HG02884 (cell line): Measurements from ENCODE around the gene ZBTB46.
"Not testable (repeated sequence)": the region's sequence is repeated elsewhere in the genome, so short reads cannot be mapped to it uniquely, and the experiment has no call there.

Source experiments
- ATAC-seq: cut with Tn5 transposase; IDR thresholded peaks from one replicate; pipeline ENCODE4 v1.9.1; 2021; ENCODE audit warnings: mild to moderate bottlenecking, moderate library complexity; ENCODE audit not compliant: unreplicated experiment

ZBTB46 gene

DNA sequence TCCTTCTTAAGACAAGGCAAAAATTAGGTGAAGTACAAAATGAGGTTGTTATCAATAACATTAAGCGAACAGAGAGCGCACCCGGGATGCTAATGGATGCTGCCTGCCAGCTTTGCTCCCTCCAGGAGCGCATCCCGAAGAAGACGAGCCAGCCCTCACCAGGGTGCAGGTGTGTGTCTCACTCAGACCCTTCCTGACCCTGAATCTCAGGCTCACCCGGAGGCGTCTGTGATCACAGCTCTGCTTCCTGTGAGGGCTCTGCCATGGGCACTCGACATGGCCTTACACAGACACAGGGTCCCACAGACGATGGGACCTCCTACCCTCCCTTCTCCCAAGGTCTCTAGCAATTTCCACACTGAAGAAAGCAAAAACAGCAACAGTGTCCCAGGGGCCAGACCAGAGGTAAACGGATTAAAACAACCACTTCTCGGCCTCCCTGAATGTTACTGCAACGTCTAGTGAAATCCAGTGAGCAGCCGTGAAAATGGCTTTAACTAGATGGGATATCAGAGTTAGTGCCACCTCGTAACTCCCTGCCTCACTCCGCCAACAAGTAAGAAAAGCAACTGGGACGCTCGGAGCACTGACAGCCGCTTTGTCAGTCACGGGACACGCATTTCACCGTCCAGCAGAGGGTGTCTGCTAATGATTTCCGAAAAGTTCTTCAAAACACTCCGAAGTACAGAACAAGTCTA lies 11.7 kb downstream of the ZBTB46 start:
- no peak for ATAC-seq

DNA sequence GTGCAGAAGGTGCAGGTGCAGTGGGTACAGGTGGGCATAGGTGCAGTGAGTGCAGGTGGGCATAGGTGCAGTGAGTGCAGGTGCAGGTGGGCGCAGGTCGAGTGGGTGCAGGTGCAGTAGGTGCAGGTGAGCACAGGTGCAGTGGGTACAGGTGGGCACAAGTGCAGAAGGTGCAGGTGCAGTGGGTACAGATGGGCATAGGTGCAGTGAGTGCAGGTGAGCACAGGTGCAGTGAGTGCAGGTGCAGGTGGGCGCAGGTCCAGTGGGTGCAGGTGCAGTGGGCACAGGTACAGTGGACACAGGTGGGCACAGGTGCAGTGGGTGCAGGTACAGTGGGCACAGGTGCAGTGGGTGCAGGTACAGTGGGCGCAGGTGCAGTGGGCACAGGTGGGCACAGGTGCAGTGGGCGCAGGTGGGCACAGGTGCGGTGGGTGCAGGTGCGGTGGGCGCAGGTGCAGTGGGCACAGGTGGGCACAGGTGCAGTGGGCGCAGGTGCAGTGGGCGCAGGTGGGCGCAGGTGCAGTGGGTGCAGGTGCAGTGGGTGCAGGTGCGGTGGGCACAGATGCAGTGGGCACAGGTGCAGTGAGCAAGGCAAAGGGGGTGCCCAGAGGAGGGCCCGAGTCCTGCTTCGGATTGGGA lies 15.3 kb downstream of the ZBTB46 start:
- no peak for ATAC-seq

DNA sequence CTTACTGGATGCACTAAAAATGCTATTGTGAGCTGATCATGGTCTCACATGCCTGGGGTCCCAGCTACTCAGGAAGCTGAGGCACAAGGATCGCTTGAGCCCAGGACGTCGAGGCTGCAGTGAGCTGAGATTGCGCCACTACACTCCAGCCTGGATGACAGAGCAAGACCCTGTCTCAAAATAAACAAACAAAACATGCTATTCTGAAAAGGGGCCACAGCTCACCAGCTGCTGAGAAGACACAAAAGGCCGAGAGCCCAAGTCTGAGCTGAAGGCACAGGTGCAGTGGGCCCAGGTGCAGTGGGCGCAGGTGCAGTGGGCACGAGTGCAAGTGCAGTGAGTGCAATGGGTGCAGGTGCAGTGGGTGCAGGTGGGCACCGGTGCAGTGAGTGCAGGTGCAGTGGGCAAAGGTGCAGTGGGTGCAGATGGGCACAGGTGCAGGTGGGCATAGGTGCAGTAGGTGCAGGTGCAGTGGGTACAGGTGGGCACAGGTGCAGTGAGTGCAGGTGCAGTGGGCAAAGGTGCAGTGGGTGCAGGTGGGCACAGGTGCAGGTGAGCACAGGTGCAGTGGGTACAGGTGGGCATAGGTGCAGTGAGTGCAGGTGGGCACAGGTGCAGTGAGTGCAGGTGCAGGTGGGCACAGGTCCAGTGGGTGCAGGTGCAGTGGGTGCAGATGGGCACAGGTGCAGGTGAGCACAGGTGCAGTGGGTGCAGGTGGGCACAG lies 16.0 kb downstream of the ZBTB46 start:
- ATAC-seq = no peak

DNA sequence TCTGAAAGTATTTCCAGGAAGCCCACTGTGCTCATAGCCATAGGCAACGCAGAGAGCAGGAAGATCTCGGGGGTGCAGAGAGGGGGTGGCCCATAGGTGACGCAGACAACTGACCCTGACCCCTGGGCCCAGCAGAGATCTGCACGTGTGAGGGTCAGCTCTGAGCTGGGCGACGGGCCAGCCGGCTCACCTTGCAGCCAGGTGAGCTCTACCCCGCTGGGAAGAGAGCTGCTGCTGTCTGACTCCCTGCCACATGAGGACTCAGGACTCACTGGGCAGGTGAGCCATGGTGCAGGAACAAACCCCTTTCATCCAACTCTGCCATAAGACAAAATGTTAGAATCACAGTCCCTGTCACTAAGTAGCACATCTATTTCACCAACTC lies 19.6 kb downstream of the ZBTB46 start:
- ATAC-seq = no peak

DNA sequence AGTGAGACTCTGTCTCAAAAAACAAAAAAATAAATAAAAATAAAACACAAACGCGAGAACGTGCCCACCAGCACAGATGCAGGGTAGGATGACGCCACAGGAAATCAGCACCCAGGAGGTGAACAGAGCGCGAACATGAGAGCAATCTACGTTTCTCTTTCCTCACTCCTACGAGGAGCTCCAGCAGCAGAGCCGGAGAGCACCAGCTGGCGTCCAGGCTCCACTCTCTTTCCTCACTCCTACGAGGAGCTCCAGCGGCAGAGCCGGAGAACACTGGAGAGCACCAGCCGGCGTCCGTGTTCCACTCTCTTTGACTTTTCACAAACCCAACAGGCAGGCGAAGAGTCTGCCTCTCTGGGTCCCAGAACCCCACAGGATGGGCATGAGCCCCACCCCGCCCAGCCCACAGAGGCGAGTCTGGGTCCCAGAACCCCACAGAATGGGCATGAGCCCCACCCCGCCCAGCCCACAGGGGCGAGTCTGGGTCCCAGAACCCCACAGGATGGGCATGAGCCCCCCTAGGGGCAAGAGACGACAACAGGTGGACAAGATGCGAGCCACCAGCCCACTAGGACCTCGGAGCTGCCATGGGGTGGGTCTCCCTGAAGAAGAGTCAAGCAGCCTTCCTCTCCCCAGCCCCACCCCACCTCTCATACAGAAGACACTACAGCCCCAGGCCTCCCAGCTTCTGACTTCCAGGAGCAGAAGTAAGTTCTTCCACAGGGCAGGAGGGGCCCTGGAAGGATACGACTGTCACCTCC lies 20.2 kb downstream of the ZBTB46 start:
- no peak for ATAC-seq

DNA sequence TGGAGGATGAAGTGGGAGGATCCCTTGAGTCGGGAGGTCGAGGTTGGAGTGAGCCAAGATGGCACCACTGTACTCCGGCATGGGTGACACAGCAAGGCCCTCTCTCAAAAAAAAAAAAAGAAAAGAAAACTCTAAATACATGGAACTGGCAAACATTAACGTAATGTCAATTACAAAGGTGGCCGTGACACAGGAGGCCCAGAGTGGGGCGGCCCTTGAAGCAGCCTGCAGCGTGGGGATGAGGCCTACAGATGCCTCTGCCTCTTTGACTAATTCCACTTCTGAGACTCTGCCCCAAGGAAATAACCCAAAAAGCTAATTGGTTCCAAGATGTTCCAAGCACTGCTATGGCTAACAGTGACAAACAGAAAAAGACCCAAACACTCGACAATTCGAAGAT lies 21.2 kb downstream of the ZBTB46 start:
- ATAC-seq = no peak

DNA sequence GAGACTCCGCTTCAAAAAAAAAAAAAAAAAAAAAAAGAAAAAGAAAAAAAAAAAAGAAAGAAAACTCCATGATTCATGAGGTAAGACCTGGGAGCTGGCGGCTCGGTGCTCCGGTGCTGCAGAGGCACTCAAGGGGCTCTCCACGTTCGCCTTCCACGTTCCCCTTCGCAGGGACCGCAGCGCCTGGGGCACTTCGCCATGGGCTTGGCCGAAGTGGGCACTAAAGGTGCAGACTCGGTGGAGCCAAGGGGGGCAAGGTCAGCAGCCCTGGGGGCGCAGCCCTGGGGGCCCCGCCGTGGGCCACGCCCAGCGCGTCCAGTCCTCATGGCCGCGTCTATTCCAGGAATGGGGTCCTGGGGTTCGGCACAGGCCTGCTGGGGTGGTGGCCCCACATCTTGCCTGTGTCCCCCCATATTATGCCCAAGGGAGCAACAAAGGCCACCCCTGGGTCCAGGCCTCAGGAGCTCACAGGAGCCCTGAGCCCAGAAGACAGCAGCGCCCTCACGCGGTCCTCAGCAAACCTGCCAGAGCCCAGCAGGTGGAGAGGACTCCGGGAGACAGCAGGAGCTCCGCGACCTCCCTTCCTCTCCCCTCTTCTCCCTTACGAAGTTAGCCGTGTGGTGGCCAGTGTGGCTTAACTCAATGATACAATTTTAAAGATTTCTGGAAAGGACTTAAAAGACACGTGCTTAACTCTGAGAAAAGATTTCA lies 21.9 kb downstream of the ZBTB46 start:
- no peak for ATAC-seq

DNA sequence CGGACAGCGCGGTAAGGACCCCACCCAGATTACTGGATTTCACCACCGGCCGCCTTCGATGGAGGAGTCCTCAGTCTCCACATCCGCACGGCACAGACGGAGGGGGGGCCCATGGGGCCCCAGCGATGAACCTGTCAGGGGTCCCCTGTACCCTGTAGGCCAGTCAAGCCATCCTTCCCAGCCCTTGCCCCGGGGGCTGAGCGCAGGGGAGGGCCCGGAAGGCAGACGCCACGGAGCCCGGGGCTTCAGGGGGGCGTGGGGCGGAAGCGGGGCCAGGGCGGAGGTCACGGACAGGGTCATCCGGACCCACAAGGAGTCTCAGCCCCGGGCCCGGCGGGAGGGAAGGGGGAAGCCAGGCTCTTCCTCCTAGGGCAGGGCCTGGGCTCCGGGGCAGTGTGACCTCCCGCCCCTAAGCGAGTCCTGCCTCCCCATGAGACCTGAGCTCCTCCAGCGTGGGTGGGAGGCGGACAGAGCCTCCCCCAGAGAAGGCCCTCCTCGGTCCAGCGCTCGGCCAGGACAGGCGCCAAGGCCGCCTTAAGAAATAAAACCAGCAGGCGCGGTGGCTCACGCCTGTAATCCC lies 22.8 kb downstream of the ZBTB46 start:
- no peak for ATAC-seq

DNA sequence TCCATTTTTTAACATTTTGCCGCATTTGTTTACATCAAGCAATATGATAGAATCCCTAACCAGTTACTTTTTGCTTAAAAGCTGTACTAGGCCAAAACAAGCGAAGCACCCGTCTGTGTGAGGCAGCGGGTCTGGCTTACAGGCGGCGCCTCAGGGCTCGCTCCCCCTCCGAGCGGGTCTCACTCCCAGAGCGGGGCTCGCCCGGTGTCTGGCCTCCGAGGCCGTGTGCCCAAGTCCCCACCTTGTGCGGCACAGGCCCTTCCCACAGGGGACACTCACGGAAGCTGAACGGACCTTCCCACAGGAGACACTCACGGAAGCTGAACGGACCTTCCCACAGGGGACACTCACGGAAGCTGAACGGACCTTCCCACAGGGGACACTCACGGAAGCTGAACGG lies 23.4 kb downstream of the ZBTB46 start:
- no peak for ATAC-seq

DNA sequence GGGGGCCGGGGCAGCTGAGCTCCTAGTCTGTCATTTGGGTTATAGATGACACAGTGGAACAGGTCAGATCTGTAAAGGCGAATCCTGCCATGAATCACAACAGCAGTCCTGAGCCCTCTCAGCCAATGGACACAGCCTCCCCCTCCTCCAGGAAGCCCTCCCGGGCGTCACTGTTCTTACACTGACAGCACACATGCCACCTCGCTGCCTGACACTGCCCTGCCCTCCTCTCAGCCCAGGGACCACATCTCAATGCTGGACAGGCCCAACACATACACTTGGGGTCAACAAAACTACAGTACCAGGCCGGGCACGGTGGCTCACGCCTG lies 26.8 kb downstream of the ZBTB46 start:
- no peak for ATAC-seq

DNA sequence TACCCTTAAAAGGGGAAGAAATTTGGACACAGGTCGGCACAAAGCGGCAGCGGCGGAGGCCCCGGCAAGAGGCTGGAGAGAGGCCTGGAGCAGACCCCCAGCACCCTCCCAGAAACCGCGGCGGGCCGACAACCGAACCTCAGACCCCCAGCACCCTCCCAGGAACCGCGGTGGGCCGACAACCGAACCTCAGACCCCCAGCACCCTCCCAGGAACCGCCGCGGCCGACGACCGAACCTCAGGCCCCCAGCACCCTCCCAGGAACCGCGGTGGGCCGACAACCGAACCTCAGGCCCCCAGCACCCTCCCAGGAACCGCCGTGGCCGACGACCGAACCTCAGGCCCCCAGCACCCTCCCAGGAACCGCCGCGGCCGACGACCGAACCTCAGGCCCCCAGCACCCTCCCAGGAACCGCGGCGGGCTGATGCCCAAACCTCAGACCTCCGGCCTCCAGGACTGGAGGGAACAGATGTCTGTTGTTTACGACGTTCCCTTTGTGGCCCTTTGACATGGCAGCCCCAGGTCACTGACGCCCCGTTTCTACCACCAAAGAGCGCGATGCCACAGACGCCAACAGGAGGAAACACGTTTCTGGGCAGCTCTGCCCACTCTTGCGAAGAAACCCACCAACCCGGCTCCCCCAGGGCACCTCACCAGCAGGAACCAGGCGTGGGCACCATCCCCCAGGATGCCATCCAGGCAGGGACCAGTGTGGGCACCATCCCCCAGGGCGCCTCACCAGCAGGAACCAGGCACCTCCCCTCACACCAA lies 28.4 kb downstream of the ZBTB46 start:
- ATAC-seq = no peak

DNA sequence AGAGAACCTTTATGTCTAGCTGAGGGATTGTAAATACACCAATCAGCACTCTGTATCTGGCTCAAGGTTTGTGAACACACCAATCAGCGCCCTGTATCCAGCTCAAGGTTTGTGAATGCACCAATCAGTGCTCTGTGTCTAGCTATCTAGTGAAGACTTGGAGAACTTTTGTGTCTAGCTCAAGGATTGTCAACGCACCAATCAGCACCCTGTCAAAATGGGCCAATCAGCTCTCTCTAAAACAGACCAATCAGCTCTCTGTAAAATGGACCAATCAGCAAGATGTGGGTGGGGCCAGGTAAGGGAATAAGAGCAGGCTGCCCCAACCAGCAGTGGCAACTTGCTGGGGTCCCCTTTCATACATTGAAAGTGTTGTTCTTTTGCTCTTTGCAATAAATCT lies 29.9 kb downstream of the ZBTB46 start:
- not testable (repeated sequence) for ATAC-seq

DNA sequence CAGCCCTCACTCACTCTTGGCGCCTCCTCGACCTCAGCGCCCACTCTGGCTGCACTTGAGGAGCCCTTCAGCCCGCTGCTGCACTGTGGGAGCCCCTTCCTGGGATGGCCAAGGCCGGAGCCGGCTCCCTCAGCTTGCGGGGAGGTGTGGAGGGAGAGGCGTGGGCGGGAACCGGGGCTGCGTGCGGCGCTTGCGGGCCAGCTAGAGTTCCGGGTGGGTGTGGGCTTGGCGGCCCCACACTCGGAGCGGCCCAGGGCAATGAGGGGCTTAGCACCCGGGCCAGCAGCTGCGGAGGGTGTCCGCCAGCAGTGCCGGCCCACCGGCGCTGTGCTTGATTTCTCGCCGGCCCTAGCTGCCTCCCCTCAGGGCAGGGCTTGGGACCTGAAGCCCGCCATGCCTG lies 30.7 kb downstream of the ZBTB46 start:
- not testable (repeated sequence) for ATAC-seq

DNA sequence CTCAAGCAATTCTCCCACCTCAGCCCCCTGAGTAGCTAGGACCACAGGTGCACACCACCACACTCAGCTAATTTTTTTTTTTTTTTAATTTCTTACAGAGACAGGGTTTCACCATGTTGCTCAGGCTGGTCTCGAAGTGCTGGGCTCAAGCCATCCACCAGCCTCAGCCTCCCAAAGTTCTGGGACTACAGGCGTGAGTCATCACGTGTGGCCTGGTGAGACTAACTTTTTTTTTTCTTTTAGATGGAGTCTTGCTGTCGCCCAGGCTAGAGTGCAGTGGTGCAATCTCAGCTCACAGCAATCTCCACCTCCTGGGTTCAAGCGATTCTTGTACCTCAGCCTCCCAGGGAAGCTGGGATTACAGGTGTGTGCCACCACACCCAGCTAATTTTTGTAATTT lies 31.9 kb downstream of the ZBTB46 start:
- not testable (repeated sequence) for ATAC-seq

DNA sequence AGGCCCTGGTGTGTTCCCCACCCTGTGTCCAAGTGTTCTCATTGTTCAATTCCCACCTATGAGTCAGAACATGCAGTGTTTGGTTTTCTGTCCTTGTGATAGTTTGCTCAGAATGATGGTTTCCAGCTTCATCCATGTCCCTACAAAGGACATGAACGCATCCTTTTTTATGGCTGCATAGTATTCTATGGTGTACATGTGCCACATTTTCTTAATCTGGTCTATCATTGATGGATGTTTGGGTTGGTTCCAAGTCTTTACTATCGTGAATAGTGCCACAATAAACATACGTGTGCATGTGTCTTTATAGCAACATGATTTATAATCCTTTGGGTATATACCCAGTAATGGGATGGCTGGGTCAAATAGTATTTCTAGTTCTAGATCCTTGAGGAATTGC lies 33.9 kb downstream of the ZBTB46 start:
- ATAC-seq = not testable (repeated sequence)

DNA sequence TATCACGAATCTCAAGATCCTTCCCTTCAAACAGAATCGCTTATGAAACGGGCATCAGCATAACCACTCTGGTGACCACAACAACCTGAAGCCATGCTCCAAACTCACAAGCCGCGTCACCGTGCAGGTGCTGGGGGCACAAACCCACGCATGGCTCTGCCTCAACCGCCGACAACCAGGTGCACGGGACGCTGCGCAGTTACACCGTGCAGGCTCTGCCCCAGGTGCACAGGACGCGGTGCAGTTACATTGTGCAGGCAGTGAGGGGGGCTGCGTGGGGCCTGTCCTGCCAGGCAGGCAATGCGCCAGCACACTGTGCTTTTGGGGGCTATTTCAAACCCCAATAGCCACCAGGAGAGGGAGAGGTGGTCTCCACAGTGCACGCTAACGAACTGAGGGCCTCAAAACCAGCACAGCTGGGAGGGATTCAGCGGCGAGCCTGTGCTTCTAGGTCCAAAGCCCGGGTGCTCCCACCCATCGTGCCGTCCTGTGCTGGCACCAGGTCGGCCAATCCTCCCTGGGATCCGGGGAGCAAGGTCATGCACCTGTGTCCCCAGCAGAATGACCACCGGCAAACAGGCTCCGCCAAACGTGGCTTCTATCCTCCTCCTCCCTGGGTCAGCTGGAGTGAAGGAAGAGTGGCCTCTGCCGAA lies 35.8 kb downstream of the ZBTB46 start:
- ATAC-seq = no peak

DNA sequence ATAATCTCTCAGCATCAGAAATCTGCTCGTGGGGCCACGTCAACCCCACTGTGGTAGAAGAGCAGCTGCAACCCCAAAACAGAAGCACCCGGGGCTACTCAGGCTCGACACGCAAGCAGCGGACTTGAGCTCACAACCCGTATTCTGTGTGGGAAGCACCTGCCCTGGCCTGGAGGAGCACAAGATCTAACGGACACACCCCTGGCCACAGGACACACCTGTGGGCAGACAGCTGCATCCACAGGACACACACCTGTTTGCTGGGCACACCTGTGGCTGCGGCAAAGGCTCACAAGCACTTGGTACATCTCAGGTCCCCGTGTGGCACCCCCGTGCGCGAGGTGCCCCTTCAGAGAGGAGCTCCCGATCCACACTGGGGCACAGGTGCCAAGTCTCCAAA lies 36.5 kb downstream of the ZBTB46 start:
- ATAC-seq = no peak

DNA sequence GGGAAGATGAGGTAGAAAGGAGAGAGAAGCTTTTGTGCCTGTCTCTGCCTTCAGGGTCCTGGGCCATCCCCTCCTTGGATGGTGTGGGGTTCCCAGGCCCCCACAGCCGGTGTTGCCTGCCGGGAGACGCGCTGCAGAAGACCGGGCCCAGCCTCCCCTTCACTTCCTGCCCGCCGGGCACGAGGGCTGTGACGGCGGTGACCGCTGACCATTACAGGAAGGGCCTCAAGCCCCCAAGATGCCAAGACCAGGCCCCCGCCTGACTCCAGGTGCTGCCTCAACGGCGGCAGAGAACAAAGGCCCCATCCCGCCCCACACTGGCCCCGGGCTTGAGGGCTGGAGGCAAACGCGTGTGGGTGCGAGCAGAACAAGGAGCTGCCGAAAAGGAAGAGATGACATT lies 38.2 kb downstream of the ZBTB46 start:
- no peak for ATAC-seq

DNA sequence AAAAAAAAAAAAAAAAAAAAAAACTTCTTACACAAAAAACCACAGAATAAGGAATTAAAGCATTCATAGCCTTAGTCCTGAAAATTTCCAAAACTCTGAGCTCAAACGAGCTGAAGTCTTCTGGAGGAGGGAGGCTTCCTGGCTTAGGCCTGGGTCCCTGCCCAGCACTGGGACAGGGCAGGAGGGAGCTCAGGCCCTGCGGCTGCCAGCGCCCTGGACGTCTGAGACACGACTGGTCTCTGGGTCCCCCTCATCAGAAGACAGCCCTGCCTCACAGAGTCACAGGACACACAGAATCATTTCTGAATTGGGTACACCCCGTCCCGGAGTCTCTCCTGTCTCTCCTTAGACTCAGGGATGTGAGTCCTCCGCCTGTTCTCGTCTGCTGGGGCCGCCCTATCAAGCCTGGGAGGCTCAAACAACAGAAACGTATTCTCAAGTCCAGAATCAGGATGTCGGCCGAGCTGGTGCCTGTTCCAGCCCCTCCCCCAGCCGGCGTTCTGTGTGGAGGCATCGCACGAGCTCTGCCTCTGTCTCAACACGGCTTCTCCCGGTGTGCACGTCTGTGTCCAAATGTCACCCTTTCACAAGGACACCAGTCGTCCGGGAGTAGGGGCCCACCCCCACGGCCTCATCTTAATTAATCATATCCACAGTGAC lies 39.4 kb downstream of the ZBTB46 start:
- ATAC-seq = no peak
